HG03108 (cell line): Measurements from ENCODE around the gene FBRSL1.

Experiments
- ATAC-seq: cut with Tn5 transposase; IDR thresholded peaks from one replicate; pipeline ENCODE4 v1.9.1; 2021; ENCODE audit warnings: moderate library complexity; ENCODE audit not compliant: unreplicated experiment

The FBRSL1 gene

GRCh38 chr12:132482771-132483170 lies 7.2 kb upstream of the FBRSL1 start:
- ATAC-seq: no peak

- no peak for ATAC-seq
These were observed 6.7 kb upstream of the FBRSL1 start for GRCh38 chr12:132483208-132483607.

- ATAC-seq: no peak
These were observed 6.3 kb upstream of the FBRSL1 start for GRCh38 chr12:132483612-132484011.

GRCh38 chr12:132484183-132484890 lies 5.6 kb upstream of the FBRSL1 start:
- no peak for ATAC-seq

GRCh38 chr12:132484891-132485441 lies 5.0 kb upstream of the FBRSL1 start:
- ATAC-seq: no peak

- no peak for ATAC-seq
These were observed 4.3 kb upstream of the FBRSL1 start for GRCh38 chr12:132485619-132486018.

- no peak for ATAC-seq
These were observed 3.8 kb upstream of the FBRSL1 start for GRCh38 chr12:132486168-132486567.

- ATAC-seq: no peak
These were observed 3.4 kb upstream of the FBRSL1 start for GRCh38 chr12:132486576-132486975.

- ATAC-seq: no peak
These were observed 2.6 kb upstream of the FBRSL1 start for GRCh38 chr12:132487311-132487741.

- no peak for ATAC-seq
These were observed 1.5 kb upstream of the FBRSL1 start for GRCh38 chr12:132488127-132489077.

- peak; percentile 37 for ATAC-seq
These were observed 811 bp upstream of the FBRSL1 start for GRCh38 chr12:132489078-132489601.

GRCh38 chr12:132490422-132491137 lies 629 bp downstream of the FBRSL1 start:
- no peak for ATAC-seq

GRCh38 chr12:132491138-132491663 lies 1.2 kb downstream of the FBRSL1 start:
- ATAC-seq: no peak

GRCh38 chr12:132491761-132492378 lies 1.9 kb downstream of the FBRSL1 start:
- no peak for ATAC-seq

GRCh38 chr12:132492522-132492921 lies 2.6 kb downstream of the FBRSL1 start:
- ATAC-seq: no peak

GRCh38 chr12:132492951-132493350 lies 3.0 kb downstream of the FBRSL1 start:
- ATAC-seq: no peak

GRCh38 chr12:132493482-132494178 lies 3.7 kb downstream of the FBRSL1 start:
- no peak for ATAC-seq

- no peak for ATAC-seq
These were observed 4.6 kb downstream of the FBRSL1 start for GRCh38 chr12:132494294-132495164.

GRCh38 chr12:132495165-132495544 lies 5.2 kb downstream of the FBRSL1 start:
- no peak for ATAC-seq
